ENCODE measurements around the gene NRXN3. TPM values are rescaled to one million over a fixed set of nuclear protein-coding genes. Genes with fewer than 3 reads are reported as not detected.

NRXN3 gene
- polyA plus RNA-seq, 1 of the 3 experiments (the other 2 are of a cell fraction) = 1.6 TPM

DNA sequence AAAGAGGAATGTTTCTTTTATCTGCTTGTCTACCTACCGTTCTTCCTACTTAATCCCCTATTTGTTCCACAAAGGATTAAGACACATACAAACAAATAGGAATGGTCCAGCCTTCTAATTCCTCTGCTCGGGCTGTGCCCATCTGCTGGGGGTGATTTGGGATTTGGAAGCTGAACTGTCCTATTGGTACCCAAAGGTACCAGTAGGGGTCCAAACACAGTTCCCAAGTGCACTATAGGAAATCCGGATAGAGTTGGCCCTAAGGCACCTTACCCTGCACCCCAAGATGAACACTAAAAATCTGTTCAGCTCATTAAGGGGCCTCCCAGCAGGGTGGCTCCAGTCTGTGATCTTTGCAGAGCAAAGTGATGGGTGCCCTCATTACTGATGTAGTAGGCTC, 566.9 kb downstream of the NRXN3 start:
- H3K27me3 ChIP-seq (ENCODE audit: insufficient read depth) = no peaks in the 10 kb centered on the region
- H3K4me2 ChIP-seq = no peak overlapping the region
- no peaks in the 10 kb centered on the region for H4K20me1 ChIP-seq (ENCODE audit: insufficient read depth)
- H3F3A ChIP-seq (replicated peaks; ENCODE audit: insufficient read depth) = no peaks in the 10 kb centered on the region
- H3K9me3 ChIP-seq = no peaks in the 10 kb centered on the region
- H3K9me2 ChIP-seq = no peaks in the 10 kb centered on the region
- H3K4me3 ChIP-seq (ENCODE audit: low read depth in 2 of 2, low read length in 1 of 2) = no peak overlapping the region
- H3K27ac ChIP-seq (ENCODE audit: low read depth in 2 of 2, low read length in 1 of 2) = no peak overlapping the region
- no peak overlapping the region for H3K9ac ChIP-seq
- no peaks in the 10 kb centered on the region for H3K4me1 ChIP-seq (ENCODE audit: control insufficient read depth in 1 of 2, insufficient read depth in 2 of 2, low read depth in 1 of 2, low read length in 1 of 2)
- no peaks in the 10 kb centered on the region for H3K79me2 ChIP-seq (ENCODE audit: insufficient read depth)
- CTCF ChIA-PET = interaction anchor here (2.5 kb wide), 1 partner anchor 21 kb away, joined by 8 read pairs; no protein-coding TSS in a partner anchor
- H3K36me3 ChIP-seq (replicated peaks in 1 of 2; ENCODE audit: control insufficient read depth in 1 of 2, insufficient read depth in 2 of 2, low read length in 1 of 2) = no peaks in the 10 kb centered on the region
- no peak for DNase-seq
- WGBS (ENCODE audit: low lambda C conversion rate) = 20% methylated on average over 3 of the region's 3 CpGs
- no peak overlapping the region for H2AFZ ChIP-seq (ENCODE audit: low read depth)
- POLR2A ChIA-PET = no interaction called here
- TF ChIP-seq RXRA (IDR thresholded peaks at IDR 0.05; ENCODE audit: borderline replicate concordance, low read depth) (no peak), JUND (IDR thresholded peaks at IDR 0.05) (no peak)
- TF ChIP-seq, protein P1, sequence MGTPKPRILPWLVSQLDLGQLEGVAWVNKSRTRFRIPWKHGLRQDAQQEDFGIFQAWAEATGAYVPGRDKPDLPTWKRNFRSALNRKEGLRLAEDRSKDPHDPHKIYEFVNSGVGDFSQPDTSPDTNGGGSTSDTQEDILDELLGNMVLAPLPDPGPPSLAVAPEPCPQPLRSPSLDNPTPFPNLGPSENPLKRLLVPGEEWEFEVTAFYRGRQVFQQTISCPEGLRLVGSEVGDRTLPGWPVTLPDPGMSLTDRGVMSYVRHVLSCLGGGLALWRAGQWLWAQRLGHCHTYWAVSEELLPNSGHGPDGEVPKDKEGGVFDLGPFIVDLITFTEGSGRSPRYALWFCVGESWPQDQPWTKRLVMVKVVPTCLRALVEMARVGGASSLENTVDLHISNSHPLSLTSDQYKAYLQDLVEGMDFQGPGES (IDR thresholded peaks at IDR 0.05; ENCODE audit: low read depth, low read length) = no peak
- TF ChIP-seq, protein P2, sequence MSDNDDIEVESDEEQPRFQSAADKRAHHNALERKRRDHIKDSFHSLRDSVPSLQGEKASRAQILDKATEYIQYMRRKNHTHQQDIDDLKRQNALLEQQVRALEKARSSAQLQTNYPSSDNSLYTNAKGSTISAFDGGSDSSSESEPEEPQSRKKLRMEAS (IDR thresholded peaks at IDR 0.05; ENCODE audit: low read depth) = no peak
- TF ChIP-seq, protein P3, sequence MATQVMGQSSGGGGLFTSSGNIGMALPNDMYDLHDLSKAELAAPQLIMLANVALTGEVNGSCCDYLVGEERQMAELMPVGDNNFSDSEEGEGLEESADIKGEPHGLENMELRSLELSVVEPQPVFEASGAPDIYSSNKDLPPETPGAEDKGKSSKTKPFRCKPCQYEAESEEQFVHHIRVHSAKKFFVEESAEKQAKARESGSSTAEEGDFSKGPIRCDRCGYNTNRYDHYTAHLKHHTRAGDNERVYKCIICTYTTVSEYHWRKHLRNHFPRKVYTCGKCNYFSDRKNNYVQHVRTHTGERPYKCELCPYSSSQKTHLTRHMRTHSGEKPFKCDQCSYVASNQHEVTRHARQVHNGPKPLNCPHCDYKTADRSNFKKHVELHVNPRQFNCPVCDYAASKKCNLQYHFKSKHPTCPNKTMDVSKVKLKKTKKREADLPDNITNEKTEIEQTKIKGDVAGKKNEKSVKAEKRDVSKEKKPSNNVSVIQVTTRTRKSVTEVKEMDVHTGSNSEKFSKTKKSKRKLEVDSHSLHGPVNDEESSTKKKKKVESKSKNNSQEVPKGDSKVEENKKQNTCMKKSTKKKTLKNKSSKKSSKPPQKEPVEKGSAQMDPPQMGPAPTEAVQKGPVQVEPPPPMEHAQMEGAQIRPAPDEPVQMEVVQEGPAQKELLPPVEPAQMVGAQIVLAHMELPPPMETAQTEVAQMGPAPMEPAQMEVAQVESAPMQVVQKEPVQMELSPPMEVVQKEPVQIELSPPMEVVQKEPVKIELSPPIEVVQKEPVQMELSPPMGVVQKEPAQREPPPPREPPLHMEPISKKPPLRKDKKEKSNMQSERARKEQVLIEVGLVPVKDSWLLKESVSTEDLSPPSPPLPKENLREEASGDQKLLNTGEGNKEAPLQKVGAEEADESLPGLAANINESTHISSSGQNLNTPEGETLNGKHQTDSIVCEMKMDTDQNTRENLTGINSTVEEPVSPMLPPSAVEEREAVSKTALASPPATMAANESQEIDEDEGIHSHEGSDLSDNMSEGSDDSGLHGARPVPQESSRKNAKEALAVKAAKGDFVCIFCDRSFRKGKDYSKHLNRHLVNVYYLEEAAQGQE (IDR thresholded peaks at IDR 0.05; ENCODE audit: low read depth, low read length) = no peak
- TF ChIP-seq, protein P4, sequence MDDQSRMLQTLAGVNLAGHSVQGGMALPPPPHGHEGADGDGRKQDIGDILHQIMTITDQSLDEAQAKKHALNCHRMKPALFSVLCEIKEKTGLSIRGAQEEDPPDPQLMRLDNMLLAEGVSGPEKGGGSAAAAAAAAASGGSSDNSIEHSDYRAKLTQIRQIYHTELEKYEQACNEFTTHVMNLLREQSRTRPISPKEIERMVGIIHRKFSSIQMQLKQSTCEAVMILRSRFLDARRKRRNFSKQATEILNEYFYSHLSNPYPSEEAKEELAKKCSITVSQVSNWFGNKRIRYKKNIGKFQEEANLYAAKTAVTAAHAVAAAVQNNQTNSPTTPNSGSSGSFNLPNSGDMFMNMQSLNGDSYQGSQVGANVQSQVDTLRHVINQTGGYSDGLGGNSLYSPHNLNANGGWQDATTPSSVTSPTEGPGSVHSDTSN (IDR thresholded peaks at IDR 0.05) = no peak

DNA sequence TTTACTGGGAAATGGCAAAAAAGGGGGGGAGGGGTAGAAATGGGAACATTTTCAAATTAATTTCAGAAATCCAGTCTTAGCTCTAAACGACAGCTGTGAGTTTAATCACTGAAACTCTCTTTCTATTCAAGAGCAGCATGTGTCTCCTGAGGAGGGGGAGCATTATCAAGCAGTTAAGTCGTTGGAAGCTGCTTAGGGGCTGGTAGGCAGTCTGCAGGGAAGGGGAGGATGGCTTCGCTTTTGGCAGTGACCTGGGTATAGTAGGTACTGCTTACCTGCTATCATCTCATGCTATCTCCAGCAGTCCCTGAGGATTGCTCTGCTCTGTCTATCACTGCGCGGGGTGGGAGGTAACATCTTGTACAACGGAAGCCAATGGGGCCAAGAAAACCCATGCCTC, 567.4 kb downstream of the NRXN3 start:
- H3K4me1 ChIP-seq (ENCODE audit: control insufficient read depth in 1 of 2, insufficient read depth in 2 of 2, low read depth in 1 of 2, low read length in 1 of 2) = no peaks in the 10 kb centered on the region
- no peaks in the 10 kb centered on the region for H4K20me1 ChIP-seq (ENCODE audit: insufficient read depth)
- no peaks in the 10 kb centered on the region for H3K9me3 ChIP-seq
- H2AFZ ChIP-seq (ENCODE audit: low read depth) = no peak overlapping the region
- no peaks in the 10 kb centered on the region for H3K27me3 ChIP-seq (ENCODE audit: insufficient read depth)
- H3K4me3 ChIP-seq (ENCODE audit: low read depth in 2 of 2, low read length in 1 of 2) = no peak overlapping the region
- ChIA-PET POLR2A (no interaction called here), CTCF (interaction anchor here (2.5 kb wide), 1 partner anchor 20 kb away, joined by 8 read pairs; no protein-coding TSS in a partner anchor)
- H3K79me2 ChIP-seq (ENCODE audit: insufficient read depth) = no peaks in the 10 kb centered on the region
- H3F3A ChIP-seq (replicated peaks; ENCODE audit: insufficient read depth) = no peaks in the 10 kb centered on the region
- DNase-seq = no peak
- H3K9me2 ChIP-seq = no peaks in the 10 kb centered on the region
- no peak overlapping the region for H3K27ac ChIP-seq (ENCODE audit: low read depth in 2 of 2, low read length in 1 of 2)
- H3K36me3 ChIP-seq (replicated peaks in 1 of 2; ENCODE audit: control insufficient read depth in 1 of 2, insufficient read depth in 2 of 2, low read length in 1 of 2) = no peaks in the 10 kb centered on the region
- 36% methylated on average over 6 of the region's 6 CpGs for whole genome bisulfite sequencing (ENCODE audit: low lambda C conversion rate)
- H3K9ac ChIP-seq = no peak overlapping the region
- H3K4me2 ChIP-seq = no peak overlapping the region
- TF ChIP-seq TEAD4 (IDR thresholded peaks at IDR 0.05; ENCODE audit: borderline replicate concordance, insufficient read depth) = no peak
- no peak for TF ChIP-seq RCOR1 (IDR thresholded peaks at IDR 0.05; ENCODE audit: low read length)
- no peak for TF ChIP-seq RAD21 (IDR thresholded peaks at IDR 0.05; ENCODE audit: low read length)
- TF ChIP-seq GATA2 (CRISPR knock-in tag; IDR thresholded peaks at IDR 0.05) = no peak
- TF ChIP-seq MEF2A (IDR thresholded peaks at IDR 0.05; ENCODE audit: borderline replicate concordance, low read depth) = no peak
- TF ChIP-seq FOXM1 (IDR thresholded peaks at IDR 0.05; ENCODE audit: low read depth) = no peak
- no peak for TF ChIP-seq EZH2phosphoT487 (IDR thresholded peaks at IDR 0.05; ENCODE audit: borderline replicate concordance, low read depth)
- no peak for TF ChIP-seq TCF12 (IDR thresholded peaks at IDR 0.05)
- TF ChIP-seq NRF1 (IDR thresholded peaks at IDR 0.05; ENCODE audit: low read depth, low read length) = no peak
- no peak for TF ChIP-seq RFX5 (IDR thresholded peaks at IDR 0.05; ENCODE audit: low read length)
- no peak for TF ChIP-seq CHD2 (IDR thresholded peaks at IDR 0.05; ENCODE audit: low read length, partially characterized antibody)
- TF ChIP-seq, protein P3 (IDR thresholded peaks at IDR 0.05; ENCODE audit: low read depth, low read length) = no peak
- TF ChIP-seq, protein P4 (IDR thresholded peaks at IDR 0.05) = no peak
- TF ChIP-seq ELF1 (IDR thresholded peaks at IDR 0.05) = no peak

Data from SK-N-SH (cell line).